ENCODE results near the gene REXO1.
A peak's percentile ranks its signal among the peaks of the same experiment; 100 is the strongest.
"Not testable (repeated sequence)": the region's sequence is repeated elsewhere in the genome, so short reads cannot be mapped to it uniquely, and the experiment has no call there.

Gene REXO1

DNA sequence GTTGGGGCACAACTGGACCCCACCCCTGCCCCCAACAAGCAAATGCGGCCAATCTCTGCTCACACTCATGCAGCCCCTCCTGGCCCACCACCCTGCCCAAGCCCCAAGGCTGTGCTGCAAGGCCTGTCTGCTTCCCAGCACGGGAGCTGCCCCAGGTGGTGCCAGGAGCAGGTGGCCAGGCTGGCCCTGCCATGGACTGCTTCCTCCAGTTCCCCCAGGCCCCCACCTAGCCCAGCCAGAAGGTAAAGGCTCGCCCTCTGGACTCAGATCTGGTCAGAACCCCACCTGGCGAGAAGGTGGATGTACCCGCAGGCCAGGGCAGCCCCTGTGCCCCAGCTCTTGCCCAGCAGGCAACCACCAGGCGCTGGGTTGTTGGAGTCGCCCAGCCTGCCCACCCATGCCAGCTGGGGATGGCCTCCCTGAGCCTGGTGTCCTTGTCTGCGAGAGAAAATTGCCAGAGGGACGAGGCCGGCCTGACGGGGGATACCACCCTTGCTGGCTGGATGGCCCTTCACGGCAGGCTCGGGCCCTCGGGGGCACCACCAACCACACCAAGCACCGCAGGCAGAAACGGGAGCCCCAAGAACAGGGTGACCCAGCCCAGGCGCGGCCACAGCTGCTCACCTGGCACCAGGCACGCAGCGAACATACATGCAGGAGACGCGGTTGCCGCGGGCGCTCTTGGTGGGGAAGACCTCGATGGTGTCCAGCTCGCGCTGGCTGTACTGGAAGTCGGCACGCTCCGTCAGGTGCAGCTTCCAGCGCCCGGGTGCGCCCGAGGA is 32.5 kb upstream of the REXO1 start:
- peaks cover 28% of the 10 kb centered on the region for H3K4me1 Mint-ChIP-seq
- peak overlapping the region; percentile 47 for H3K4me3 Mint-ChIP-seq
- no peaks in the 10 kb centered on the region for H3K27me3 Mint-ChIP-seq
- H3K36me3 Mint-ChIP-seq = peaks cover 3% of the 10 kb centered on the region
- no peak overlapping the region for H3K27ac Mint-ChIP-seq
- H3K9me3 Mint-ChIP-seq = no peaks in the 10 kb centered on the region

DNA sequence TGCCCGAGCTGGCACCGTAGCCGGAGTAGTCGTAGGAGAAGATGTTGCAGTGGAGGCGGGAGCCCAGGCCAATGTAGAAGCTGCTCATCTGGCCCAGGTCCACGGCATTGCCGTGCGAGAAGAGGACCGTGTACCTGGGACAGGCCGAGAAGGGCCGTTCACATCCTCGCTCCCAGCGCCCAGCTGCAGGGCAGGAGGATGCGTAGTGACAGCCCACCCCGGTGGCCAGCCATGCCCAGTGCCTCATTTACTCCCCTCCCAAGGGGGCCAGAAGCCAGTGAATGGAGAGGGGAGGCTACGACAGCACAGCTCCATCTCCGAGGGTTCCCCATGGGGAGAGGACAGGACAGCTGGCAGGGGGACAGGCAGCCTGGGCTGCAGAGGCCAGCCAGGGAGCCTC is 31.7 kb upstream of the REXO1 start:
- Mint-ChIP-seq H3K4me1 (peaks cover 29% of the 10 kb centered on the region), H3K27ac (peak overlapping the region; percentile 30)
- H3K4me3 Mint-ChIP-seq, H3K36me3 Mint-ChIP-seq, H3K9me3 Mint-ChIP-seq, H3K27me3 Mint-ChIP-seq: not testable (repeated sequence)

DNA sequence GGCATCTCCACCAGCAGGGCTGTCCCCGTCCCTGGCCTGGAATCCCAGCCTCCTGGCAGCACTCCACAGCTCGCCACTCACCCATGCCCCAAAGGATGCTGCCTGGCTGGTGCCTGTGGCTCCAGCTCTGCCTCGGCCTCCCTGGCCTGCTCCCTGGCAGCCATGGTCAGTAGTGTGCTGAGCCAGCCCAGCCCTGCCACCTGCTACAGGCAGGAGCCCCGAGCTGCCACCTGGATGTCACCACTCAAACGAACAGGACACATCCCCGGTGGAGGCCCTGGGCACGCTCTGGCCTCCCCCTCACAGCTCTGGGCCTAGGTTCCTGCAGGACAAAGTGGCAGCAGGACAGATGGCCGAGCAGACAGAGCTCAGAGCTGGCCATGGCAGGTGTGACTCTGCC is 30.3 kb upstream of the REXO1 start:
- H3K27ac Mint-ChIP-seq, H3K36me3 Mint-ChIP-seq, H3K4me3 Mint-ChIP-seq, H3K9me3 Mint-ChIP-seq, H3K27me3 Mint-ChIP-seq: not testable (repeated sequence)
- peaks cover 31% of the 10 kb centered on the region for H3K4me1 Mint-ChIP-seq

DNA sequence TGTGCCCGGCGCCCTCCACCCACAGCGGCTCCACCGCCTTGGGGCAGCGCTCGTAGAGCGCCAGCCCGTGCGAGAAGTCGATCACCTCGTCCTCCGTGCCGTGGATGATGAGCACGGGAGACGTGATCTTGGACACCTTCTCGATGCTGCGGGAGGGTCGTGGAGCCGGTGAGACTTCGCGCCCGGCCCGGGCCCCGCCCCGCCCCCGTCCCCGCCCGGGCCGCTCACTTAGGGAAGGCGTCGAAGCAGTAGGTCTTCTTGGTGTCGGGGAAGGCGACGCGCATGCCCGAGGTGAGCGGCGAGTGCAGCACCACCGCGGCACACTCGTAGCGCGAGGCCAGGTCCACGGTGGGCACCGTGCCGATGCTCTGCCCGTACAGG is 29.0 kb upstream of the REXO1 start:
- not testable (repeated sequence) for H3K4me3 Mint-ChIP-seq, H3K27ac Mint-ChIP-seq, H3K36me3 Mint-ChIP-seq, H3K27me3 Mint-ChIP-seq, H3K9me3 Mint-ChIP-seq
- peaks cover 18% of the 10 kb centered on the region for H3K4me1 Mint-ChIP-seq

DNA sequence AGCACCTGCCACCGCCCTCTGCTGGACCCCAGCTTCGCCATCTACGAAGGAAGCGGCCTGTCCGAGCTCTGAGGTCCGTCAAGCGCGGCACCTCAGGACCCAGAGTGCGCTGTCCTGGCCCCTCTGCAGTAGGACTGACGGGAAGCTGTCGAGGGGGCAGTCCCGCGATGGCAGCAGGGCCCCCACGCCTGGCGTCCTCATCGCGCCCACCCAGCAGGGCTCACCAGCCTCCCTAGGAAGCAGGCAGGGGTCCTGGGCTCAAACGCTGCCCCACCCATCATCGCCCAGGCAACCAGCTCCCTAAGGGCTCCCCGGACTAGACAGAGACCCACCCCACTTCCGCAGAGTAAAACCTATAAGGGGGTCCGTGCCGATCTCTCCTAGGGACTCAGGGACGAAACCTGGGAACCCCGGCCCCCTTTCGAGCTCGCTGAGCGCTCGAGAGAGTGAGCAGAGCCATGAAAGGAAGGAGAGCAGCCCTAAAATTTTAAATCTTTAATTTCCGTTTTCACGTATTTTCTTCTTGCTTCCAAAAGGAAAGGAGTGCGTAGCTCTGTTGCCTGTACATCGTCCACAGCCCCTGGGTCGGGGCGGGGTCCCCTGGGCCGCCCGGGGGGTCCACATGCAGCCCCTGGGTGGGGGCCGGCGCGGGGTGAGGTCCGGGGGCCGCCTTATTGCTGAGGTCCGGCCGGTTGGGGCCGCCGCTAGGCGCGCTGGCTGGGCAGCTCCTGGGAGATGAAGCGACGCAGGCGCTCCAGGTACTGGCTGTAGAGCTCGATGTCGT is 28.4 kb upstream of the REXO1 start:
- H3K27ac Mint-ChIP-seq = peak overlapping the region; percentile 86
- H3K4me1 Mint-ChIP-seq = peaks cover 14% of the 10 kb centered on the region
- not testable (repeated sequence) for H3K36me3 Mint-ChIP-seq, H3K27me3 Mint-ChIP-seq, H3K9me3 Mint-ChIP-seq
- peak overlapping the region; percentile 98 for H3K4me3 Mint-ChIP-seq

DNA sequence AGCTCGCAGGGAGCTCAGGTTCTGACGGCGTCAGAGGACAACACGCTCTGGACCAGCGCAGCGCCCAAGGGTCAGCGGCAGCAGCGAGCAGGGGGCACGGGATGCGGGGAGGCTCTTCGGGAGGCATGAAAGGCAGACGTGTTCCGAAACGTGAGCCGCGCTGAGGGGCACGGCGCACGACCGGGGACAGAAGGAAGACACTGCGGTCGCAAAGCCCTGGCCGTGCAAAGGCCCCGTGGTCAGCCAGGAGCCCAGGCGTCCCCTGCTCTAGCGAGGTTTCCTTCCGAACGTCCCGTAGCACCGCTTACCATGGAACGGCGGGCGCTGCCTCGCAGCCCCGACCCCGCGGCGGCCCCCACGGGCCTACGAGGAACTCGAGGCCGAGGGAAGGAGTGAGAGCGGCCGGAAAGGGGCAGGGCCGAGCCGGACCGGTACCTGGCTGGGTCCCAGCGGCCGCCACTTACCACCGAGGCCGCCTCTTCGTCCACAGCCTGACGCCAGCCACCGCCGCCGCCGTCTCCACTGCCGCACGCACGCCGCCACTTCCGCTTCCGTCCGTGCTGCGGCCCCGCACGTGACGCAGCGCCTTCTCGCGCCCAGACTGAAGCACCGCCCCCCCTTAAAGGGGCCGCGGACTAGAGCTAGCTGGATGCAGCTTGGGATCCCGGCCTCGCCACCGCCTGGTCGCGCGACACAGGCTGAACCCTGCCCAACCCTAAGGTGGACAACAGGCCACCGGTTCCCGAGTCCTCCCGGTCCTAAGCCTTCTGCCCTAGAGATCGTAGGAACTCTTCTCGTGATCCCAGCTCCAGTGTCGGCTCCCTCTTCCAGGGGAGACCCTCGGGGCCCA is 27.6 kb upstream of the REXO1 start:
- Mint-ChIP-seq H3K27me3 (no peaks in the 10 kb centered on the region), H3K36me3 (peaks cover 4% of the 10 kb centered on the region)

DNA sequence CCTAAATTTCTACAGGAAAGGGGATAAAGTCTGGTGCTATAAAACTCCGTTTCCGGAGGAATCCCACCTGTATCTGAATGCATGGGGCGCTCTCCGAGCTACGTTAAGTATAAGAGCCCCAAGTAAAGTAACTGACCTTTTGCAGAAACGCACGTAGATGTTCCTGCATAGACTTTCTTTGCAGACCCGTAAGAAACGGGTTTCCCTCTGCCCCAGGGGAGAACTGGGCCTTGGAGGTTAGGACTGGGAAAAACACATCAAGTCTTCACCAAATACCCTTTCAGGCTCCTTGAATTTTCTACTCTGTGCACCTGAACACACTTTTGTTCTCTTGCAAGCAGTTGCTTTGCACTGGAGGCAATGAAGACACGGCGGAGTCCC is 27.0 kb upstream of the REXO1 start:
- Mint-ChIP-seq H3K4me3 (peak overlapping the region; percentile 98), H3K4me1 (peaks cover 14% of the 10 kb centered on the region), H3K27ac (peak overlapping the region; percentile 95)
- not testable (repeated sequence) for H3K9me3 Mint-ChIP-seq, H3K27me3 Mint-ChIP-seq, H3K36me3 Mint-ChIP-seq

More for the DNA sequence above, 27.6 kb upstream of the REXO1 start:
- Mint-ChIP-seq H3K4me3 (peak overlapping the region; percentile 98), H3K27ac (peak overlapping the region; percentile 95), H3K9me3 (no peaks in the 10 kb centered on the region), H3K4me1 (peaks cover 14% of the 10 kb centered on the region)

DNA sequence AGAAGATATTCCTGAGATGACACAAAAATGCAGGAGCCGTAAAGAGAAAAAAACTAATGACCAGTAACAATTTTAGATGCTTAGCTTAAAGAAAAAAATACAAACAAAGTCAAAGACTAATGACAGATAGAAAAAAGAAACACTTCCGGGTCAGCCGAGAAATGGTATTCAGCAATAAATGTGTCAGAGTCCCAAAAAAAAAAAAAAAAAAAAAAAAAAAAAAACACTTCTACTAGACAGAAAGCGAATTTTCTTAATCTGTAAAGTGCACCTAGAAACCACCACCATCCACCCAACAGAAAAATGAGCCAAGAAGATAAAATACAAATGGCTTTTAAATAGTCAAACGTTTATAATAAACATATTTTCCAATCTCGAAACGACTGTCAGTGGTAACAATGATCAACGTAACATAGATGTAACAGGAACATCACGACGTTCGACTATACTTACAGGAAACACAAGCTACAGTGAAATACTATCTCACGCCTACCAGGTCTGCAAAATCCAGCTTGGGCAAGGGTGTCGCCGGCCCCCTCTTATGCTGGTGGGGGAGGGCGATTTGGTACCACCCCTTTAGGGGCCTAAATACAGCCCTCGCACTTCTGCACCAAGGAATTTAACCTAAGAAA is 26.4 kb upstream of the REXO1 start:
- Mint-ChIP-seq H3K27ac (peak overlapping the region; percentile 95), H3K27me3 (no peaks in the 10 kb centered on the region), H3K9me3 (no peaks in the 10 kb centered on the region), H3K4me1 (peaks cover 14% of the 10 kb centered on the region), H3K36me3 (peaks cover 4% of the 10 kb centered on the region), H3K4me3 (peak overlapping the region; percentile 98)

DNA sequence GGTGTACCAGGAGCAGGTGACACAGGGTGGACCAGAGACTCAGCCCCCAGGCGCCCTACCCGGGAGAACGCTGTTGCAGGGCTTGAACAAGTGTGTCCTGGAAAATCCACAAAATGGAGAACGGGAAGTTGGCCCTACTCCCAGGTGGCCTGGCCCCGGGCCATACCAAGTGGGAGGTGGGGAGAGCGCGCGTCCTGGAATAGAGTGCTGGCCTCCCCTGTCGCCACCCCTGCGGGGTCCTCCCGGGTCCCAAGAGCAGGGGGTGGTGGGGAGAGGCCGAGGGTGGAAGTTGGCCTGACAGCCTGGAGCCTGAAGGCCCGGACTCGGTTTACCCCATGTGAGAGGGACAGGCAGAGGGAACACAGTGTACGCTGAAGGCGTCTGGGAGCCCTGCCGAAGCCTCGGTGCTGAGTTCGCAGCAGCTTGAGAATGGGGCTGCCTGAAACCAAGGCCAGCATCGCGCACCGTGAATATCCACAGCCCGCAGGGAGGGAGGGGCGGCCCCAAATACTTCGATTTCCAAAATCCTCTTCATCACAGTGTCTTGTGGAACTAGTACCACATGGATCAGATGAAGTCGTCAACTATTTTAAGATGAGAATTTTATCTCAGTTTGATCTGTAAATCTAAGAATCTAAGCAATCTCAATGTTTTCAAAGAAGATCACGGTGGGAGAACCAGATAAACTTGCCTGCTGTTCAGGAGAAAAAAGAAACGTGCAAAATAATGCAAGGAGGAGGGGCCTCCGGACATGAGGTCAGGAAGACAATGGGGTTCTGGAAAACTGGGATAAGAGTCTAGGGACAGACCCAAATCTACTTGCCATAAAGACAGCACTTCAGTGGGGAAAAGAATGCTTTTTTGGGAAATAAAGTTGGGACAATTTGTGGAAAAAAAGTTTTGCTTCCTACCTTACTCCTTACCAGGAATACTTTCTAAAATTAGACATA is 25.5 kb upstream of the REXO1 start:
- H3K4me1 Mint-ChIP-seq = peaks cover 17% of the 10 kb centered on the region
- no peaks in the 10 kb centered on the region for H3K27me3 Mint-ChIP-seq
- peak overlapping the region; percentile 98 for H3K4me3 Mint-ChIP-seq
- H3K36me3 Mint-ChIP-seq = peaks cover 4% of the 10 kb centered on the region
- no peaks in the 10 kb centered on the region for H3K9me3 Mint-ChIP-seq
- peak overlapping the region; percentile 95 for H3K27ac Mint-ChIP-seq

DNA sequence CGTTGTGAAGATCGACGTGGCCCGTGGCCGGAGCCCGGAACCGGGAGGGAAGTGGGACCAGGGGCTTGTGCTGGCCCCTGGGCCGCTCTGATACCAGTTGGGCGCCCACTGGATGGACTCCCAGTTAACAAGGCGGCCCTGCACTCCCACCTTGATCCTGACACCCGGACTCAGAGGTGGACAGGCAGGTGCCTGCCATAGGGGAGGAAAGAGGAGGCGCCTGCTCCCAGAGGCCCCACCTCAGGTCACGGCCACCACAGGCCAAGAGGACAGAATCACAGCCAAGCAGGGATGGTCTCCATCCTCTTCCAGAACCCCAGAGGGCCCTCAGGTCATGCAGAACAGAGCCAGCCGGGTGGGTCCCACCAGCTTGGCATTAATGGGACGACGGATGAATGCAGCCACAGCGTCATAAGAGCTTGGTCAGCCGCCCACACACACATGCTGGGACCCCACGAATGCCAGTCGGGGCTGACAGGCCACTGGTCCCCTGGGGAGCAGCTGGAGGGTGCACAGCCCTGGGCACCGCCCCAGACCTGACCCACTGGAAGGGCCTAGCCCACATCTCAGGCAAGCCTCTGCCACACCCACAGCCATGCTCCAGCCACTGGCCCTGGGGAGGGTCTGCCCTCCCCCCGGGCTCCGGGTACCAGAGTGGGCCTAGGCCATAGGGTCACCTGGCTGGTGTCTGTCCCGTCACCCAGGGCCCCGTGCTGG is 24.7 kb upstream of the REXO1 start:
- Mint-ChIP-seq H3K27ac (peak overlapping the region; percentile 46), H3K4me1 (peaks cover 19% of the 10 kb centered on the region), H3K36me3 (peaks cover 4% of the 10 kb centered on the region), H3K27me3 (no peaks in the 10 kb centered on the region), H3K4me3 (peak overlapping the region; percentile 98), H3K9me3 (no peaks in the 10 kb centered on the region)

DNA sequence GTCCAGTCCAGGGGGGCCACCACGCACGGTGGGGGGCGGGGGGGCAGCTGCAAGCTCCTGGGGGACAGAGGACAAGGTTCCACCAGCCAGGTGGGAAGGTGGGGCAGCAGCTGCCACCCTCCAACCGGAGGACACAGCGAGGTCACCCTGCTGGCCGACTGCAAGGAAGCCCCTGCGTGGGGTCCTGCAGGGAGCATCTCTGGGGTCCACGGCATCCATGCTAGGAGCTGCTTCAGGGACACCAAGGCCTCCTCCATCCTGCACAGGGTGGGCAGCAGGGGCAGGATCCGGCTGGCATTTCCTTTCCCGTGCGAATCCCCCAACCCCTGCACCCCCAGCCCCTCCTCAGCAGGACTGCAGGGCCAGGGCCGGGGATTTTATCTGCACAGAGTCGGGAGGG is 23.3 kb upstream of the REXO1 start:
- Mint-ChIP-seq H3K4me1 (peaks cover 19% of the 10 kb centered on the region), H3K9me3 (no peaks in the 10 kb centered on the region), H3K4me3 (no peak overlapping the region), H3K36me3 (peaks cover 4% of the 10 kb centered on the region), H3K27me3 (no peaks in the 10 kb centered on the region), H3K27ac (no peak overlapping the region)

DNA sequence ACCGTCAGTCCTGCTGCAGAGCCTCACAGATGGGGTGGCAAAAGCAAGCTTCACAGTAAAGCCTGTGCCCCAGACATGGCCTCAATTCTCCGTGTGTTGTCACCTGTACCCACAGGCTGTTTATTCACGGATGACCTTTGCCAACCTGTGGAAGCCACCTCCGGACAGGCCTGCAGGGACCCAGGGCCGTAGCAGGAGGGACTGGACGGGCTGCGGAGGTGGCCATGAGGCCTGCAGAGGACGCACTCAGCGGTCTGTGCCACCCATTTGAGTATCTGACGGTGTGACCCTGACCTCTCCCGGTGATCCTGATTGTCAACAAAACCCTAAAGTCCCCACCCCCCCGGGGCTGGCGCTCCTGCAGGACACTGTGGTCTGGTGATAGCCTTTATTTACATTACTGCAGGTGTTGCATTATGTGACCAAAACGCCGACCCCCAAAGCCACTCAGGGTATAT is 22.9 kb upstream of the REXO1 start:
- Mint-ChIP-seq H3K9me3 (no peaks in the 10 kb centered on the region), H3K27ac (no peak overlapping the region), H3K4me3 (no peak overlapping the region), H3K4me1 (peaks cover 19% of the 10 kb centered on the region), H3K36me3 (peaks cover 4% of the 10 kb centered on the region), H3K27me3 (no peaks in the 10 kb centered on the region)

DNA sequence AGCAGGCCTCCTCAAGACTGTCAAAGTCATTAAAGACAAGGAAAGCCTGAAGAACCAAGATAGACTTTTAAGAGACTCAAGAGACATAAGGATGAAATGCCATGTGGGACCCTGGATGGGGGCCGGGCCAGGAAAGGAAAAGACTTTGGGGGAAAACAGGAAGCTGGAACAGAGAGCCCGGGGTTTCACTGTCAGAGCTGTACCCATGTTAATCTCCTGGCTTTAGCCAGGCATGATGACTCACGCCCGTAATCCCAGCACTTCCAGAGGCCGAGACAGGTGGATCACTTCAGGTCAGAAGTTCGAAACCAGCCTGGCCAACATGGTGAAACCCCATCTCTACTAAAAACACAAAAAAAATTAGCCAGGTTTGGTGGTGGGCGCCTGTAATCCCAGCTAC is 20.7 kb upstream of the REXO1 start:
- no peak overlapping the region for H3K4me3 Mint-ChIP-seq
- H3K27ac Mint-ChIP-seq = peak overlapping the region; percentile 30
- H3K4me1 Mint-ChIP-seq = peaks cover 7% of the 10 kb centered on the region
- H3K36me3 Mint-ChIP-seq = no peaks in the 10 kb centered on the region
- no peaks in the 10 kb centered on the region for H3K27me3 Mint-ChIP-seq
- H3K9me3 Mint-ChIP-seq = no peaks in the 10 kb centered on the region

DNA sequence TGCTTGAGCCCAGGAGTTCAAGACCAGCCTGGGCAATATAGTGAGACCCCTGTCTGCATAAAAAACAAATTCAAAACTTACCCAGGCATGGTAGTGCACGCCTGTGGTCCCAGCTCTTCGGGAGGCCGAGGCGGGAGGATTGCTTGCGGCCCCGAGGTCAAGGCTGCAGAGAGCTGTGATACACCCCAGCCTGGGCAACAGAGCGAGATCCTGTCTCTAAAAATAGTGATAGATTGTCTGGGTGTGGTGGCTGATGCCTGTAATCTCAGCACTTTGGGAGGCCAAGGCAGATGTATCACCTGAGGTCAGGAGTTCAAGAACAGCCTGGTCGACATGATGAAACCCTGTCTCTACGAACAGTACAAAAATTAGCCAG is 19.1 kb upstream of the REXO1 start:
- Mint-ChIP-seq H3K4me3 (no peak overlapping the region), H3K27me3 (no peaks in the 10 kb centered on the region), H3K9me3 (no peaks in the 10 kb centered on the region), H3K36me3 (no peaks in the 10 kb centered on the region), H3K27ac (no peak overlapping the region), H3K4me1 (peaks cover 5% of the 10 kb centered on the region)
